DMS 273 treated with DMSO at 0.1 percent for 48 hours (cell line): ENCODE data around the gene CAMKMT.

Experiments used
- DNase-seq: peaks from one replicate; lab custom pipeline; 2025; lab: John Stamatoyannopoulos, UW

CAMKMT gene

GRCh38 chr2:44772131-44772530, 410.4 kb downstream of the CAMKMT start:
- no peak for DNase-seq

- no peak for DNase-seq
Observed at GRCh38 chr2:44772669-44773378, 411.1 kb downstream of the CAMKMT start.

GRCh38 chr2:44774826-44775492, 413.2 kb downstream of the CAMKMT start:
- DNase-seq = no peak

- no peak for DNase-seq
Observed at GRCh38 chr2:44777036-44777435, 415.3 kb downstream of the CAMKMT start.

GRCh38 chr2:44777537-44777936, 415.8 kb downstream of the CAMKMT start:
- peak; percentile 21 for DNase-seq

- DNase-seq = no peak
Observed at GRCh38 chr2:44778221-44778654, 416.5 kb downstream of the CAMKMT start.

- no peak for DNase-seq
Observed at GRCh38 chr2:44778671-44779476, 417.1 kb downstream of the CAMKMT start.

GRCh38 chr2:44779793-44780192, 418.0 kb downstream of the CAMKMT start:
- no peak for DNase-seq

GRCh38 chr2:44780406-44780805, 418.7 kb downstream of the CAMKMT start:
- no peak for DNase-seq

GRCh38 chr2:44785433-44785832, 423.7 kb downstream of the CAMKMT start:
- no peak for DNase-seq

- no peak for DNase-seq
Observed at GRCh38 chr2:44786045-44786816, 424.5 kb downstream of the CAMKMT start.

GRCh38 chr2:44786817-44787214, 425.1 kb downstream of the CAMKMT start:
- no peak for DNase-seq

- DNase-seq = no peak
Observed at GRCh38 chr2:44787663-44788062, 425.9 kb downstream of the CAMKMT start.

- no peak for DNase-seq
Observed at GRCh38 chr2:44789446-44789845, 427.7 kb downstream of the CAMKMT start.

GRCh38 chr2:44789971-44790721, 428.4 kb downstream of the CAMKMT start:
- no peak for DNase-seq

- DNase-seq = no peak
Observed at GRCh38 chr2:44793322-44793870, 431.6 kb downstream of the CAMKMT start.

GRCh38 chr2:44796771-44797170, 435.0 kb downstream of the CAMKMT start:
- no peak for DNase-seq

GRCh38 chr2:44798139-44798659, 436.5 kb downstream of the CAMKMT start:
- no peak for DNase-seq

- DNase-seq = no peak
Observed at GRCh38 chr2:44799105-44799504, 437.4 kb downstream of the CAMKMT start.

- no peak for DNase-seq
Observed at GRCh38 chr2:44799754-44800153, 438.0 kb downstream of the CAMKMT start.
